ENCODE measurements around the gene CNTN6.
A peak's percentile ranks its signal among the peaks of the same experiment; 100 is the strongest.

Gene CNTN6

GRCh38 chr3:1092771-1093170 is at the start of gene CNTN6:
CNTN6 (plus strand) TSS chr3:1093024; CDS start chr3:1148009, 54,985 bp downstream.
- DNase-seq: peak in 1 of 2 experiments; percentile 41

GRCh38 chr3:1048558-1048957 is 44.3 kb upstream of the CNTN6 start:
- DNase-seq: no peak

- no peak for DNase-seq
Measured at GRCh38 chr3:1055870-1056269, 37.0 kb upstream of the CNTN6 start.

- no peak for DNase-seq
Measured at GRCh38 chr3:1056744-1057143, 36.1 kb upstream of the CNTN6 start.

GRCh38 chr3:1057436-1057835 is 35.4 kb upstream of the CNTN6 start:
- DNase-seq: no peak

GRCh38 chr3:1068985-1069384 is 23.8 kb upstream of the CNTN6 start:
- DNase-seq: no peak

GRCh38 chr3:1072041-1072440 is 20.8 kb upstream of the CNTN6 start:
- DNase-seq: no peak

- DNase-seq: no peak
Measured at GRCh38 chr3:1079662-1080061, 13.2 kb upstream of the CNTN6 start.

- no peak for DNase-seq
Measured at GRCh38 chr3:1082108-1082507, 10.7 kb upstream of the CNTN6 start.

- DNase-seq: no peak
Measured at GRCh38 chr3:1087066-1087560, 5.7 kb upstream of the CNTN6 start.

- no peak for DNase-seq
Measured at GRCh38 chr3:1088503-1088902, 4.3 kb upstream of the CNTN6 start.

GRCh38 chr3:1091286-1091685 is 1.5 kb upstream of the CNTN6 start:
- DNase-seq: no peak

GRCh38 chr3:1092061-1092460 is 763 bp upstream of the CNTN6 start:
- no peak for DNase-seq

GRCh38 chr3:1093217-1093616 is 393 bp downstream of the CNTN6 start:
- peak in 1 of 2 experiments; percentile 31 for DNase-seq

GRCh38 chr3:1103525-1103924 is 10.7 kb downstream of the CNTN6 start:
- no peak for DNase-seq

- DNase-seq: no peak
Measured at GRCh38 chr3:1117843-1118473, 25.1 kb downstream of the CNTN6 start.

- no peak for DNase-seq
Measured at GRCh38 chr3:1131166-1131565, 38.3 kb downstream of the CNTN6 start.

GRCh38 chr3:1135194-1135593 is 42.4 kb downstream of the CNTN6 start:
- DNase-seq: no peak

GRCh38 chr3:1138036-1138435 is 45.2 kb downstream of the CNTN6 start:
- no peak for DNase-seq

- no peak for DNase-seq
Measured at GRCh38 chr3:1139071-1139470, 46.2 kb downstream of the CNTN6 start.

- no peak for DNase-seq
Measured at GRCh38 chr3:1147326-1147725, 54.5 kb downstream of the CNTN6 start.

GRCh38 chr3:1147819-1148218 is 55.0 kb downstream of the CNTN6 start:
- no peak for DNase-seq

- peak; percentile 4 to 8 for DNase-seq
Measured at GRCh38 chr3:1164101-1164500, 71.3 kb downstream of the CNTN6 start.

- DNase-seq: no peak
Measured at GRCh38 chr3:1171320-1171719, 78.5 kb downstream of the CNTN6 start.

GRCh38 chr3:1172644-1173043 is 79.8 kb downstream of the CNTN6 start:
- DNase-seq: peak; percentile 13 to 15

All from cerebellar nuclear complex (tissue), 1 donor.